ENCODE results near the gene DISP3.

DISP3 gene

GRCh38 chr1:11531943-11532342, 53.0 kb downstream of the DISP3 start:
- no peak for FAIRE-seq

- no peak for FAIRE-seq
Observed at GRCh38 chr1:11533790-11534787, 55.1 kb downstream of the DISP3 start.

GRCh38 chr1:11534846-11535245, 55.9 kb downstream of the DISP3 start:
- FAIRE-seq: no peak

GRCh38 chr1:11535316-11535715, 56.4 kb downstream of the DISP3 start:
- FAIRE-seq: no peak

- no peak for FAIRE-seq
Observed at GRCh38 chr1:11535761-11536572, 57.0 kb downstream of the DISP3 start.

GRCh38 chr1:11536573-11537379, 57.8 kb downstream of the DISP3 start:
- no peak for FAIRE-seq

- FAIRE-seq: no peak
Observed at GRCh38 chr1:11537380-11537764, 58.4 kb downstream of the DISP3 start.

- FAIRE-seq: no peak
Observed at GRCh38 chr1:11537854-11538591, 59.1 kb downstream of the DISP3 start.

- no peak for FAIRE-seq
Observed at GRCh38 chr1:11538886-11539285, 59.9 kb downstream of the DISP3 start.

GRCh38 chr1:11539850-11540772, 61.2 kb downstream of the DISP3 start:
- no peak for FAIRE-seq

- no peak for FAIRE-seq
Observed at GRCh38 chr1:11540773-11541160, 61.8 kb downstream of the DISP3 start.

- FAIRE-seq: no peak
Observed at GRCh38 chr1:11541236-11541635, 62.3 kb downstream of the DISP3 start.

- no peak for FAIRE-seq
Observed at GRCh38 chr1:11541956-11542355, 63.0 kb downstream of the DISP3 start.

GRCh38 chr1:11543392-11543791, 64.4 kb downstream of the DISP3 start:
- FAIRE-seq: no peak

GRCh38 chr1:11543796-11544195, 64.8 kb downstream of the DISP3 start:
- FAIRE-seq: no peak

GRCh38 chr1:11546456-11546855, 67.5 kb downstream of the DISP3 start:
- no peak for FAIRE-seq

- FAIRE-seq: no peak
Observed at GRCh38 chr1:11550664-11551283, 71.8 kb downstream of the DISP3 start.

- FAIRE-seq: no peak
Observed at GRCh38 chr1:11558276-11558675, 79.3 kb downstream of the DISP3 start.

GRCh38 chr1:11558871-11559590, 80.1 kb downstream of the DISP3 start:
- FAIRE-seq: no peak

GRCh38 chr1:11559591-11559970, 80.6 kb downstream of the DISP3 start:
- FAIRE-seq: no peak

Data from TTC549 (cell line).